D721Med (cell line): ENCODE data around the gene LMF1.

ENCODE experiments used
- DNase-seq: peaks from one replicate; pipeline ENCODE4 v3.0.0; 2011; ENCODE audit warnings: low spot score; ENCODE audit not compliant: insufficient read length
- FAIRE-seq: peaks from 2 replicates; lab custom pipeline; 2011; peaks lifted over from hg19 to GRCh38; lab: Jason Lieb, UNC
- TF ChIP-seq, protein P1 (sequence below): IDR thresholded peaks from 2 replicates; pipeline ENCODE4 v1.5.1; 2012; ENCODE audit warnings: mild to moderate bottlenecking, control low read depth; ENCODE audit not compliant: insufficient read depth; ENCODE audit errors: missing control alignments

The LMF1 gene

GRCh38 chr16:1009358-1010150 is 38.8 kb upstream of the LMF1 start:
- DNase-seq (no peak), FAIRE-seq (no peak)
- TF ChIP-seq, protein P1, sequence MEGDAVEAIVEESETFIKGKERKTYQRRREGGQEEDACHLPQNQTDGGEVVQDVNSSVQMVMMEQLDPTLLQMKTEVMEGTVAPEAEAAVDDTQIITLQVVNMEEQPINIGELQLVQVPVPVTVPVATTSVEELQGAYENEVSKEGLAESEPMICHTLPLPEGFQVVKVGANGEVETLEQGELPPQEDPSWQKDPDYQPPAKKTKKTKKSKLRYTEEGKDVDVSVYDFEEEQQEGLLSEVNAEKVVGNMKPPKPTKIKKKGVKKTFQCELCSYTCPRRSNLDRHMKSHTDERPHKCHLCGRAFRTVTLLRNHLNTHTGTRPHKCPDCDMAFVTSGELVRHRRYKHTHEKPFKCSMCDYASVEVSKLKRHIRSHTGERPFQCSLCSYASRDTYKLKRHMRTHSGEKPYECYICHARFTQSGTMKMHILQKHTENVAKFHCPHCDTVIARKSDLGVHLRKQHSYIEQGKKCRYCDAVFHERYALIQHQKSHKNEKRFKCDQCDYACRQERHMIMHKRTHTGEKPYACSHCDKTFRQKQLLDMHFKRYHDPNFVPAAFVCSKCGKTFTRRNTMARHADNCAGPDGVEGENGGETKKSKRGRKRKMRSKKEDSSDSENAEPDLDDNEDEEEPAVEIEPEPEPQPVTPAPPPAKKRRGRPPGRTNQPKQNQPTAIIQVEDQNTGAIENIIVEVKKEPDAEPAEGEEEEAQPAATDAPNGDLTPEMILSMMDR, result no peak

GRCh38 chr16:1008085-1008484 is 37.3 kb upstream of the LMF1 start:
- no peak for FAIRE-seq
- TF ChIP-seq, protein P1, result no peak
- no peak for DNase-seq

DNA sequence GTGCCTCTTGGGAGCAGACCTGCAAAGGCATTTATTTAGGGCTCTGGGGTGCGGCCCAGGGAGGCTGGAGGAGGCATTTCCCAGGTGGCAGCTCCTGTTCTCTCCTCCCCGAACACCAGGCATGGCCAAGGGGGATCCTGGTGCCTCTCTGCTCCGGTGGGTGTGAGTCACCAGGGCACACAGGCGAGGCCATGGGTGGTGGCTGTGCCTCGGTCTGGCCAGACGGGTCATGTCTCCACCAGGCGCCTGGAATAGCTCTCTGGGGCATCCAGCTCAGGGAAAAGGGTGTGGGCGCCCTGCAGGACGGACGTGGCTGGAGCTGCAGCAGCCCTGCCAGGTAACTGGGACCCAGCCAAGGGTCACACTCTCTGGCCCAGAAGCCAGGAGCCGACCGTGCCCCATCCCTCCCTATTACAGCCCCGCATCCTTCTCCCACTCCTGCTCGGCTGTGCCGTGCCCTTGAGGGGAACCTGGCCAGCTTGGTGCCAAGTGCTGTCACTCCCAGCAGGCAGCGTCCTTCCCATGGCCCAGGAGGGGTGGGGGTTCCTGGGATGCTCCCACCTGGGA is 36.6 kb upstream of the LMF1 start:
- DNase-seq (no peak), FAIRE-seq (no peak)
- TF ChIP-seq, protein P1, result no peak

- no peak for DNase-seq
- TF ChIP-seq, protein P1, result no peak
- no peak for FAIRE-seq
Measured at GRCh38 chr16:1006781-1007180, 36.0 kb upstream of the LMF1 start.

GRCh38 chr16:1005286-1005685 is 34.5 kb upstream of the LMF1 start:
- TF ChIP-seq, protein P1, result no peak
- FAIRE-seq (no peak), DNase-seq (no peak)

- no peak for DNase-seq
- TF ChIP-seq, protein P1, result no peak
- no peak for FAIRE-seq
Measured at GRCh38 chr16:1003391-1004347, 32.9 kb upstream of the LMF1 start.
